Measurements from ENCODE around the gene SLC43A1. TPM values are rescaled to one million over a fixed set of nuclear protein-coding genes. Genes with fewer than 3 reads are reported as not detected.
A peak's percentile ranks its signal among the peaks of the same experiment; 100 is the strongest.

Gene SLC43A1
- total and polyA plus RNA-seq, 4 donors, result 85.6 to 171 (median 107) TPM

- H3K9ac ChIP-seq (ENCODE audit: low read depth in 1 of 2, low read length in 2 of 2), result peak overlapping the region; percentile 59 to 64
- TF ChIP-seq RAD21 (IDR thresholded peaks at IDR 0.05) (peak in 1 of 2 donors; percentile 23), JUND (IDR thresholded peaks at IDR 0.05) (no peak), HNF4A (conservative IDR thresholded peaks at IDR 0.05) (no peak), NR2F2 (IDR thresholded peaks at IDR 0.05) (peak; percentile 55), REST (IDR thresholded peaks at IDR 0.05) (no peak), GABPA (IDR thresholded peaks at IDR 0.05 in 1 of 2, conservative IDR thresholded peaks at IDR 0.05 in 1 of 2) (peak in 1 of 2 donors; percentile 25), ATF3 (IDR thresholded peaks at IDR 0.05) (no peak), FOXA2 (IDR thresholded peaks at IDR 0.05) (no peak), MAX (IDR thresholded peaks at IDR 0.05) (peak; percentile 50), RXRA (IDR thresholded peaks at IDR 0.05) (peak in 1 of 2 donors; percentile 40), YY1 (IDR thresholded peaks at IDR 0.05) (peak; percentile 40), FOXA1 (IDR thresholded peaks at IDR 0.05) (no peak), EGR1 (IDR thresholded peaks at IDR 0.05; ENCODE audit: low read depth in 2 of 2) (peak in 1 of 2 donors; percentile 80), CTCF (IDR thresholded peaks at IDR 0.05; ENCODE audit: low read depth, low read length, missing input control) (no peak), ZBTB33 (IDR thresholded peaks at IDR 0.05) (no peak), HNF4G (IDR thresholded peaks at IDR 0.05) (no peak), TAF1 (conservative IDR thresholded peaks at IDR 0.05) (no peak), SP1 (IDR thresholded peaks at IDR 0.05) (no peak)
- H3K4me1 ChIP-seq (ENCODE audit: control insufficient read depth in 4 of 4, insufficient read depth in 4 of 4, low read length in 3 of 4), result peaks cover 1 to 27% (median 21%) of the 10 kb centered on the region in 4 donors
- no peaks in the 10 kb centered on the region for H3K9me3 ChIP-seq (ENCODE audit: control insufficient read depth in 4 of 4, low read length in 3 of 4)
- peak; percentile 72 for DNase-seq (ENCODE audit: low spot score)
- H3K27ac ChIP-seq (ENCODE audit: low read depth in 1 of 2, low read length in 2 of 2), result peak overlapping the region; percentile 79 to 84
- WGBS, result under 1% methylated on average over 57 of the region's 57 CpGs
- peaks cover 0 to 8% (median 2%) of the 10 kb centered on the region in 4 donors for H3K36me3 ChIP-seq (ENCODE audit: control insufficient read depth in 4 of 4, insufficient read depth in 3 of 4, low read depth in 1 of 4, low read length in 3 of 4)
- H3K4me3 ChIP-seq (ENCODE audit: low read depth in 1 of 3, low read length in 3 of 3), result peak overlapping the region; percentile 88 to 97 (median 93)
- no peaks in the 10 kb centered on the region for H3K27me3 ChIP-seq (ENCODE audit: control insufficient read depth in 4 of 4, insufficient read depth in 4 of 4, low read length in 3 of 4)
Observed at GRCh38 chr11:57514538-57515331, 767 bp downstream of the SLC43A1 start.

Data from liver (tissue), 9 donors.